PFSK-1 (cell line): ENCODE measurements around the gene MSL3B.

Experiments
- FOXP2 ChIP-seq: optimal IDR thresholded peaks from 2 replicates; pipeline ENCODE3; 2011; ENCODE audit warnings: borderline replicate concordance, control low read depth, inconsistent platforms; ENCODE audit not compliant: insufficient read depth; ENCODE audit errors: extremely low read length, extremely low read depth
- POLR2AphosphoS5 ChIP-seq: IDR thresholded peaks from 2 replicates; pipeline ENCODE4 v1.6.1; 2012; ENCODE audit warnings: low read depth, mild to moderate bottlenecking, control low read depth, low read length, moderate library complexity
- SIN3A ChIP-seq: IDR thresholded peaks from 2 replicates; pipeline ENCODE4 v1.6.1; 2012; ENCODE audit warnings: mild to moderate bottlenecking, low read length, moderate library complexity, borderline replicate concordance; ENCODE audit not compliant: insufficient read depth
- TAF1 ChIP-seq: IDR thresholded peaks from 2 replicates; pipeline ENCODE4 v1.6.1; 2012; ENCODE audit warnings: low read length, control low read depth, borderline replicate concordance; ENCODE audit not compliant: insufficient read depth
- TF ChIP-seq, protein P1 (sequence below), 2 experiments: IDR thresholded peaks; 2 replicates each; pipeline versions ENCODE4 v1.6.1 to v1.8.0; 2011 to 2012; ENCODE audit warnings: low read depth in 2 of 2, low read length in 2 of 2, control low read depth in 1 of 2, inconsistent platforms in 1 of 2, mild to moderate bottlenecking in 1 of 2, moderate library complexity in 1 of 2; ENCODE audit not compliant: insufficient read depth in 1 of 2

The MSL3B gene

DNA sequence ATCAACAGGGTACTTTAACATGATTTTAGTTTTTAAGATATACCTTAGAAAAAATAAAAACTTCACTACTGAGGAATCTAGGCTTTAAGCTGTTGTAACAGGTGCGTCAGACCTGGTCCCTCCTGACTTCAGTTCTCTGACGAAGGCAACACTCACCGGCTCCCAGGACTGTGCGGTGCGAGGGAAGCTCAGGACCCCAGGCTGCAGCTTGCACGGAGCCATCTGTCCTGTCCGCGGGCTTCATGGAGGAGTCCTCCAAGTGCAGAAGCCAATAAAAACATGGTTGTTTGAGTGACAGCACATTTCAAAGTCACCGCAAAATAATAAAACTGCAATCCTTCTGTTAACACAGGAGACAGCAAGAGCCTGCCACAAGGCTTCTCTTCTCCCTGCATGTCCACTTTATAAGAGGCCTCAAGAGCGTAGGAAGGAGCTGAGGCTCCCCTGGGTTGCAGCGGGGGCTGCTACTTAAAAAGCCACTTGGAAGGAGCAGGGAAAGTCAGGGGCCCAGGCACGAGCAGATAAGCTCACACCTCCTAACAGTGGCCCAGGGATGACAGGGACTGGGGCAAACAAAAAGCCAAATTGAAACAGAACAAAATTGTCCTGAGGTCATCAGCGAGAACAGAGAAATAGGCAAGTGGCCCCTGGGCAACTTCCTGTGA, 18.4 kb downstream of the MSL3B start:
- no peak for TF ChIP-seq TAF1
- TF ChIP-seq, protein P1, sequence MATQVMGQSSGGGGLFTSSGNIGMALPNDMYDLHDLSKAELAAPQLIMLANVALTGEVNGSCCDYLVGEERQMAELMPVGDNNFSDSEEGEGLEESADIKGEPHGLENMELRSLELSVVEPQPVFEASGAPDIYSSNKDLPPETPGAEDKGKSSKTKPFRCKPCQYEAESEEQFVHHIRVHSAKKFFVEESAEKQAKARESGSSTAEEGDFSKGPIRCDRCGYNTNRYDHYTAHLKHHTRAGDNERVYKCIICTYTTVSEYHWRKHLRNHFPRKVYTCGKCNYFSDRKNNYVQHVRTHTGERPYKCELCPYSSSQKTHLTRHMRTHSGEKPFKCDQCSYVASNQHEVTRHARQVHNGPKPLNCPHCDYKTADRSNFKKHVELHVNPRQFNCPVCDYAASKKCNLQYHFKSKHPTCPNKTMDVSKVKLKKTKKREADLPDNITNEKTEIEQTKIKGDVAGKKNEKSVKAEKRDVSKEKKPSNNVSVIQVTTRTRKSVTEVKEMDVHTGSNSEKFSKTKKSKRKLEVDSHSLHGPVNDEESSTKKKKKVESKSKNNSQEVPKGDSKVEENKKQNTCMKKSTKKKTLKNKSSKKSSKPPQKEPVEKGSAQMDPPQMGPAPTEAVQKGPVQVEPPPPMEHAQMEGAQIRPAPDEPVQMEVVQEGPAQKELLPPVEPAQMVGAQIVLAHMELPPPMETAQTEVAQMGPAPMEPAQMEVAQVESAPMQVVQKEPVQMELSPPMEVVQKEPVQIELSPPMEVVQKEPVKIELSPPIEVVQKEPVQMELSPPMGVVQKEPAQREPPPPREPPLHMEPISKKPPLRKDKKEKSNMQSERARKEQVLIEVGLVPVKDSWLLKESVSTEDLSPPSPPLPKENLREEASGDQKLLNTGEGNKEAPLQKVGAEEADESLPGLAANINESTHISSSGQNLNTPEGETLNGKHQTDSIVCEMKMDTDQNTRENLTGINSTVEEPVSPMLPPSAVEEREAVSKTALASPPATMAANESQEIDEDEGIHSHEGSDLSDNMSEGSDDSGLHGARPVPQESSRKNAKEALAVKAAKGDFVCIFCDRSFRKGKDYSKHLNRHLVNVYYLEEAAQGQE (IDR thresholded peaks at IDR 0.05; ENCODE audit: insufficient read depth in 1 of 2, low read depth in 2 of 2, low read length in 2 of 2), result no peak
- TF ChIP-seq SIN3A, result no peak
- no peak for TF ChIP-seq FOXP2
- no peak; the same call in 1 of the 2 replicates for TF ChIP-seq POLR2AphosphoS5

DNA sequence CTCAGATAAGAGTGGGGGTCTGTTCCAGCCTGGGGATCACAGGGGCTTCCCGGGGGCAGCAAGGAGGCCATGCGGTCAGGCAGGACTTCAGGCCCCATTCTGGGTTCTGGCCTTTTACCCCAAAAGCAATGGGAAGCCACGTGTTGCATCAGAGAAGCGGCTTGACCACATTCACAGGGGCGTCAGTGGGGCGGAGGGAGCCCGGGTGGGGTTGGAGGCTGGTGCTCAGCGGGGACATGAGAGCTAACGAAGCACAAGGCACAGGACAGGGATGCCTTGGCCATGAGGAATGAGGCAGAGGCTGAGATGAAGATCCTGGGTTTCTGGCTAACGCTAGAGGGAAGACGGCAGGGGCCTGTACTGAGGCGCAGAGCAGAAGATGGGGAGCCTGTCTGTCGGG, 19.9 kb downstream of the MSL3B start:
- TF ChIP-seq FOXP2, result no peak
- TF ChIP-seq, protein P1 (IDR thresholded peaks at IDR 0.05; ENCODE audit: insufficient read depth in 1 of 2, low read depth in 2 of 2, low read length in 2 of 2), result no peak
- TF ChIP-seq TAF1, result no peak
- no peak for TF ChIP-seq POLR2AphosphoS5
- TF ChIP-seq SIN3A, result no peak

DNA sequence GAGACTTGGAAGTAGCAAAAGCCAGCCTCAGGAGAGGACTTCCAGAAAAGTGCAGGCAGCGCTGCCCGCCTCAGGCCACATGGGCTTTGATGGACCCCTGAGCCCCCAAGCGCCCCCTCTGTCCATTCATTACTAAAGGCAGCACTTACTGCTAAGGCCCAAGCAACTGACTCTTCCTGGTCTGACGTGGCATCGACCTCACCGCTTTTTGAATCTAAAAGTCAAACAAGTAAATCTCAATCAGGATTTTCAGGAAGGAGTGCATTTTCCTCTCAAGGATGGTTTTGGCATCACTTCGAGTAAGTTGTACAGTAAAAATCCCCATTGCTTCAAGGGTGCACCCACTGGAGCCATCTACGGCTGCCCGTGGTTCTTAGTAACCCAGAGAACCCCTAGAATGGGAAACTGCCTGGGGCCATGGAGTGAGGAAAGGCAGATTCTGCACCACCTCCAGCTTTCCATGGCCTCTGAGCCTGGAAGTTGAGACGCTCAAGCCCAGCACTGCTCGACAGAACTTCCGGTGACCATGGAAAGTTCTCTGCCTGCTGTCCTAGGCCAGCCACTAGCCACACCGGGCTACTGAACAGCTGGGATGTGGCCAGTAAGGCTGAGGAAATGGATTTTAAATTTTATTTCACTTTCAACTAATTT, 20.8 kb downstream of the MSL3B start:
- TF ChIP-seq SIN3A (no peak), TAF1 (no peak), FOXP2 (no peak)

DNA sequence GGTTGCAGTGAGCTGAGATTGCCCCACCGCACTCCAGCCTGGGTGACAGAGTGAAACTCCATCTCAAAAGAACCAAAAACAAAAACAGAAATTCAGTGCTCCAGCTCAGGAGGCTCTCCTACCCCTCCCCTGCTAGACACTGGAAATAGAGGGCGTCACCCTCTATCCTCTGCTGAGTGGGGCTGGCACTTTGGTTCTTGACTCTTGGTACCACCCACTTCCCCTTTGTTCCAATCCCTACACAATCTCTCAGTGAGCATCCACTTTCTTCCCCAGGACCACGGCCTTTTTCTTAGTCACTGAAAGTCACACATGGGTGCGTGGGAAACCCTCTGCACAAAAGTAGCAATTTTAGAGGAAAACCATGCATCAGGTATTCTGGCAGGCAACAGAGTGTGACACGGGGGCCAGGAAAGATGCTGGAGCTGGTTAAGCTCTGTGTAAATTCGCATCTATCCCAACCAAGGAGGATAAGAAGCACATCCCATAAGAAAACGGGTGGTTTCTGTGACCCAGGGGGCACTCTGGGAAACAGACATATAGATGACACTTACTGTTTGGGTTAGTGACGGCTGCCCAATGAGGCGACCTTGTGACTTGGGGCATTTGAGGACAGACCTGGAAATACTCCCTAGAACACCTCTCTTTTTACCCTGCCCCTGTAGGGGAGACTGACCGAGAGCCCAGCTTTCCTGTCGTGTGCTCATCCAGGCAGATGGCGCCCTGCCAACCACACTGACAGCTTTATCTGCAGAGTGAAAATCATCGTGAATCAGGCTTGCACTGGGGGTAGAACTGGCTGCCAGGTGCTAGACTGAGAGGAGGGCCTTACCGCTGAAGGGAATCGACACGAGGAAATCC, 21.6 kb downstream of the MSL3B start:
- TF ChIP-seq SIN3A (no peak), POLR2AphosphoS5 (no peak), FOXP2 (no peak), TAF1 (no peak)
- TF ChIP-seq, protein P1 (IDR thresholded peaks at IDR 0.05; ENCODE audit: insufficient read depth in 1 of 2, low read depth in 2 of 2, low read length in 2 of 2), result no peak

DNA sequence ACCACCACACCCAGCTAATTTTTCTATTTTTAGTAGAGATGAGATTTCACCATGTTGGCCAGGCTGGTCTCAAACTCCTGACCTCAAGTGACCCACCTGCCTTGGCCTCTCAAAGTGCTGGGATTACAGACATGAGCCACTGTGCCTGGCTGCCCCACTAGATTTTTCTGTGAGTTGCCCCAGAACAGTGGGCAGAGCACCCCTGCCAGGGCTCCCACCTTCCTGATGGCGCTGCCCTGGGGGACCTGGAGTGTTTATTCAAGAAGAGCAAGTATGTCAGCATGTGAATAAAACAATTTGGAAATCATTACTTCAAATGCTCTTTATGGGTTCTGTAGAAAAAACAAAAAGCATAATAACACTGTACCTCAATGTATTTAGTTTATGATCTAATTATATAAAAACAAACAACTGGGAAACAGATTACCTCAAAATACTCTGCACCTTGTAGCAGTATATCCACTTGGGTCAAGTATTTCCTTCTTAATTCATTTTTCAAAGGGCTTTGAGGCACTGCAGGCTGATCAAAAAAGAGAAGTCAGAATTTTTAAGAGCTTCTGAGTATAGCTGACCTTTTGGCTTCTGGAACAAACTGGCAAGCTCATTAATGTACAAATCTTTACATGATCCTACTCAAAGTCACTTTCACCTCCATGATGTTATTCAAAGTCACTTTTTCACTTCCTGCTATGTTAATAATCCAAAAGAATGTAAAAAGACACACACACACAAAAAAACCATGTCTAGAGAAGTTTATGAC, 22.7 kb downstream of the MSL3B start:
- TF ChIP-seq SIN3A (no peak), FOXP2 (no peak), POLR2AphosphoS5 (no peak), TAF1 (no peak)
- TF ChIP-seq, protein P1 (IDR thresholded peaks at IDR 0.05; ENCODE audit: insufficient read depth in 1 of 2, low read depth in 2 of 2, low read length in 2 of 2), result no peak
